GM18507 (cell line): ENCODE measurements around the gene WNT2B.
"Not testable (repeated sequence)": the region's sequence is repeated elsewhere in the genome, so short reads cannot be mapped to it uniquely, and the experiment has no call there.

ENCODE experiments used
- DNase-seq: peaks from one replicate; pipeline ENCODE4 v3.0.0; 2011; ENCODE audit warnings: low read depth; ENCODE audit not compliant: insufficient read length; ENCODE audit errors: extremely low spot score
- FAIRE-seq: peaks from 2 replicates; lab custom pipeline; 2011; peaks lifted over from hg19 to GRCh38; lab: Jason Lieb, UNC

Gene WNT2B

GRCh38 chr1:112508278-112509004, at the start of gene WNT2B:
WNT2B (plus strand) TSS chr1:112508965; CDS start chr1:112509263, 298 bp downstream.
- FAIRE-seq, result no peak
- DNase-seq, result no peak

GRCh38 chr1:112460615-112461014, 48.1 kb upstream of the WNT2B start:
- FAIRE-seq (no peak), DNase-seq (no peak)

- no peak for DNase-seq
- FAIRE-seq, result no peak
These were observed 47.4 kb upstream of the WNT2B start for GRCh38 chr1:112461200-112461871.

GRCh38 chr1:112462953-112463279, 45.8 kb upstream of the WNT2B start:
- FAIRE-seq, result no peak
- no peak for DNase-seq

- no peak for FAIRE-seq
- no peak for DNase-seq
These were observed 44.3 kb upstream of the WNT2B start for GRCh38 chr1:112464501-112464900.

GRCh38 chr1:112465122-112465521, 43.6 kb upstream of the WNT2B start:
- DNase-seq (no peak), FAIRE-seq (no peak)

GRCh38 chr1:112466078-112466660, 42.6 kb upstream of the WNT2B start:
- FAIRE-seq (peak; percentile 84), DNase-seq (peak; percentile 68)

- FAIRE-seq, DNase-seq: not testable (repeated sequence)
These were observed 38.4 kb upstream of the WNT2B start for GRCh38 chr1:112470324-112470723.

- FAIRE-seq (no peak), DNase-seq (no peak)
These were observed 37.8 kb upstream of the WNT2B start for GRCh38 chr1:112470966-112471365.

GRCh38 chr1:112472142-112472541, 36.6 kb upstream of the WNT2B start:
- DNase-seq, result no peak
- no peak for FAIRE-seq

GRCh38 chr1:112477550-112477949, 31.2 kb upstream of the WNT2B start:
- no peak for DNase-seq
- no peak for FAIRE-seq

- FAIRE-seq (no peak), DNase-seq (no peak)
These were observed 30.5 kb upstream of the WNT2B start for GRCh38 chr1:112478314-112478713.

- not testable (repeated sequence) for FAIRE-seq, DNase-seq
These were observed 22.7 kb upstream of the WNT2B start for GRCh38 chr1:112486063-112486462.

- not testable (repeated sequence) for FAIRE-seq, DNase-seq
These were observed 21.1 kb upstream of the WNT2B start for GRCh38 chr1:112487686-112488085.

GRCh38 chr1:112488141-112488540, 20.6 kb upstream of the WNT2B start:
- DNase-seq, result no peak
- FAIRE-seq, result no peak

GRCh38 chr1:112492076-112492475, 16.7 kb upstream of the WNT2B start:
- FAIRE-seq (no peak), DNase-seq (no peak)

- no peak for FAIRE-seq
- no peak for DNase-seq
These were observed 15.4 kb upstream of the WNT2B start for GRCh38 chr1:112493351-112493750.

- no peak for DNase-seq
- FAIRE-seq, result no peak
These were observed 12.5 kb upstream of the WNT2B start for GRCh38 chr1:112496290-112496689.

GRCh38 chr1:112501810-112502641, 6.7 kb upstream of the WNT2B start:
- DNase-seq (no peak), FAIRE-seq (no peak)

GRCh38 chr1:112502826-112503225, 5.9 kb upstream of the WNT2B start:
- FAIRE-seq (no peak), DNase-seq (no peak)
